Keratinocyte (primary cell): ENCODE measurements around the gene VIPR2. TPM values are rescaled to one million over a fixed set of nuclear protein-coding genes. Genes with fewer than 3 reads are reported as not detected.
"Not testable (repeated sequence)": the region's sequence is repeated elsewhere in the genome, so short reads cannot be mapped to it uniquely, and the experiment has no call there.

Experiments
- DNase-seq: peaks from one replicate; pipeline ENCODE4 v3.0.0-alpha.2; 2011; ENCODE audit warnings: low read depth, missing footprints, low spot score
- FAIRE-seq: peaks from 2 replicates; lab custom pipeline; 2011; peaks lifted over from hg19 to GRCh38; lab: Jason Lieb, UNC
- H2AFZ ChIP-seq: 2 replicates; pipeline ENCODE4 v1.6.0; 2012; ENCODE audit warnings: low read length, control low read depth, inconsistent platforms; ENCODE audit not compliant: control insufficient read depth
- H3K27ac ChIP-seq: 2 replicates; pipeline ENCODE4 v1.5.1; 2011; ENCODE audit warnings: low read length; ENCODE audit not compliant: control insufficient read depth, insufficient read depth
- H3K27me3 ChIP-seq: 3 replicates; pipeline ENCODE4 v1.6.0; 2011; ENCODE audit warnings: low read length; ENCODE audit not compliant: control insufficient read depth, insufficient read depth; ENCODE audit errors: extremely low read depth
- H3K36me3 ChIP-seq, 2 experiments: 2 replicates in 1 of 2; 3 replicates in 1 of 2; pipeline ENCODE4 v1.5.1; 2011; ENCODE audit warnings: low read length in 2 of 2, mild to moderate bottlenecking in 1 of 2; ENCODE audit not compliant: control insufficient read depth in 2 of 2, insufficient read depth in 2 of 2; ENCODE audit errors: extremely low read depth in 1 of 2
- H3K4me1 ChIP-seq: 3 replicates; pipeline ENCODE4 v1.5.1; 2011; ENCODE audit warnings: low read length; ENCODE audit not compliant: control insufficient read depth, insufficient read depth; ENCODE audit errors: extremely low read depth
- H3K4me2 ChIP-seq: 3 replicates; pipeline ENCODE4 v1.6.0; 2011; ENCODE audit warnings: low read depth, low read length; ENCODE audit not compliant: control insufficient read depth, insufficient read depth; ENCODE audit errors: extremely low read depth
- H3K4me3 ChIP-seq, 3 experiments: fragments of 200-600 bp in 1 of 3; sonication (generic) in 1 of 3; 2 replicates in 2 of 3; 3 replicates in 1 of 3; pipeline ENCODE4 v1.5.1; 2011 to 2016; ENCODE audit warnings: low read length in 3 of 3, mild to moderate bottlenecking in 3 of 3, control low read depth in 2 of 3, inconsistent platforms in 1 of 3, low read depth in 1 of 3, mixed read lengths in 1 of 3, mixed run types in 1 of 3, moderate library complexity in 1 of 3; ENCODE audit not compliant: control insufficient read depth in 2 of 3, insufficient read depth in 2 of 3; ENCODE audit errors: extremely low read depth in 1 of 3
- H3K79me2 ChIP-seq: 2 replicates; pipeline ENCODE4 v1.6.0; 2012; ENCODE audit warnings: low read length; ENCODE audit not compliant: control insufficient read depth, insufficient read depth
- H3K9ac ChIP-seq: 3 replicates; pipeline ENCODE4 v1.6.0; 2011; ENCODE audit warnings: low read length; ENCODE audit not compliant: control insufficient read depth, insufficient read depth; ENCODE audit errors: extremely low read depth
- H3K9me1 ChIP-seq: 3 replicates; pipeline ENCODE4 v1.6.0; 2011; ENCODE audit warnings: low read length; ENCODE audit not compliant: control insufficient read depth, insufficient read depth; ENCODE audit errors: extremely low read depth
- H3K9me3 ChIP-seq: 2 replicates; pipeline ENCODE4 v1.5.1; 2012; ENCODE audit warnings: low read depth, low read length; ENCODE audit not compliant: control insufficient read depth
- H4K20me1 ChIP-seq: 3 replicates; pipeline ENCODE4 v1.6.0; 2011; ENCODE audit warnings: low read length; ENCODE audit not compliant: control insufficient read depth, insufficient read depth; ENCODE audit errors: extremely low read depth
- EZH2 ChIP-seq: IDR thresholded peaks from one replicate; pipeline ENCODE4 v1.6.1; 2012; ENCODE audit warnings: inconsistent platforms, mild to moderate bottlenecking, low read length, moderate library complexity
- dilution Hi-C: fragments of 300-500 bp; cut with MboI; formaldehyde crosslinking; loops from one replicate; pipeline ENCODE4 v1.7.0; 2020; ENCODE audit warnings: low sequenced_read_pairs; ENCODE audit not compliant: extremely low pct_ligation_motif_present
- polyA plus RNA-seq, 5 experiments: library from polyadenylated mRNA; depleted of rRNA in 3 of 5; stranded (reverse) in 3 of 5; stranded (forward) in 1 of 5; unstranded in 1 of 5; fragments of >200 nt; gene quantifications; 1 replicate in 1 of 5; 2 replicates in 3 of 5; 3 replicates in 1 of 5; pipeline versions ENCODE4 v1.2.1 to v1.2.3, GENCODE V29; 2011 to 2012; ENCODE audit warnings: missing spikeins in 2 of 5, low read depth in 1 of 5, low replicate concordance in 1 of 5
- TF ChIP-seq, protein P1 (sequence below), 3 experiments: IDR thresholded peaks in 1 of 3; conservative IDR thresholded peaks in 1 of 3; optimal IDR thresholded peaks in 1 of 3; 2 replicates in 2 of 3; 3 replicates in 1 of 3; pipeline versions ENCODE3 to v1.5.1; 2011; ENCODE audit warnings: low read length in 3 of 3, mild to moderate bottlenecking in 3 of 3, moderate library complexity in 2 of 3, control low read depth in 1 of 3, inconsistent platforms in 1 of 3; ENCODE audit not compliant: insufficient read depth in 2 of 3; ENCODE audit errors: extremely low read depth in 1 of 3

Gene VIPR2
- polyA plus RNA-seq, 1 donor (not counting 4 experiments of a cell fraction or from before 2014, with no cell fraction given): not detected

DNA sequence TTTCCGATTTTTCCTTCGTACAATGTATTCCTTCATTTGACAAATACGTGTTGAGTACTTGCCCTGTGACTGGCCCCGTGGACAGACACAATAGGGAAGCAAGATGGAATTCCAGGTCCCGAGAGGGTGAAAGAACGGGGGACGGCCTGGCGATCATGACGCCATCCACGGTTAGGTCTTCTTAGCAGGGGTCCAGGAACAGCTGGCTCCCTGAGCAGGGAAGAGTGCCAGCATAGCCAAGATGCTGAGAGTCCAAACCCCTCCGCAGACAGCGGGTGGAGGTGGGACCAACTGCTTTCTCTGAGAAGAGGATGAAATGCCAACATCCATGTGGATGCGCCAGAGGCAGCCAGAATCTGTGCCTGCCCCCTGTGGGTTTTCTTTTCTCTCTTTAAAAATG is 144.6 kb downstream of the VIPR2 start:
- H3K79me2 ChIP-seq: no peaks in the 10 kb centered on the region
- no peak overlapping the region for H3K4me2 ChIP-seq
- H2AFZ ChIP-seq: no peak overlapping the region
- no peaks in the 10 kb centered on the region for H3K9me1 ChIP-seq
- no peaks in the 10 kb centered on the region for H3K36me3 ChIP-seq
- DNase-seq: no peak
- dilution Hi-C loops: no loop called here
- no peak for FAIRE-seq
- no peak overlapping the region for H3K9ac ChIP-seq
- H3K4me1 ChIP-seq: no peaks in the 10 kb centered on the region
- H3K9me3 ChIP-seq: no peaks in the 10 kb centered on the region
- TF ChIP-seq, protein P1, sequence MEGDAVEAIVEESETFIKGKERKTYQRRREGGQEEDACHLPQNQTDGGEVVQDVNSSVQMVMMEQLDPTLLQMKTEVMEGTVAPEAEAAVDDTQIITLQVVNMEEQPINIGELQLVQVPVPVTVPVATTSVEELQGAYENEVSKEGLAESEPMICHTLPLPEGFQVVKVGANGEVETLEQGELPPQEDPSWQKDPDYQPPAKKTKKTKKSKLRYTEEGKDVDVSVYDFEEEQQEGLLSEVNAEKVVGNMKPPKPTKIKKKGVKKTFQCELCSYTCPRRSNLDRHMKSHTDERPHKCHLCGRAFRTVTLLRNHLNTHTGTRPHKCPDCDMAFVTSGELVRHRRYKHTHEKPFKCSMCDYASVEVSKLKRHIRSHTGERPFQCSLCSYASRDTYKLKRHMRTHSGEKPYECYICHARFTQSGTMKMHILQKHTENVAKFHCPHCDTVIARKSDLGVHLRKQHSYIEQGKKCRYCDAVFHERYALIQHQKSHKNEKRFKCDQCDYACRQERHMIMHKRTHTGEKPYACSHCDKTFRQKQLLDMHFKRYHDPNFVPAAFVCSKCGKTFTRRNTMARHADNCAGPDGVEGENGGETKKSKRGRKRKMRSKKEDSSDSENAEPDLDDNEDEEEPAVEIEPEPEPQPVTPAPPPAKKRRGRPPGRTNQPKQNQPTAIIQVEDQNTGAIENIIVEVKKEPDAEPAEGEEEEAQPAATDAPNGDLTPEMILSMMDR (optimal IDR thresholded peaks at IDR 0.05 in 1 of 3, IDR thresholded peaks at IDR 0.05 in 1 of 3, conservative IDR thresholded peaks at IDR 0.05 in 1 of 3; ENCODE audit: extremely low read depth in 1 of 3, insufficient read depth in 2 of 3, low read length in 3 of 3): no peak
- no peak for TF ChIP-seq EZH2
- H3K27ac ChIP-seq: no peak overlapping the region
- no peaks in the 10 kb centered on the region for H3K27me3 ChIP-seq
- H4K20me1 ChIP-seq: no peaks in the 10 kb centered on the region
- no peak overlapping the region for H3K4me3 ChIP-seq

DNA sequence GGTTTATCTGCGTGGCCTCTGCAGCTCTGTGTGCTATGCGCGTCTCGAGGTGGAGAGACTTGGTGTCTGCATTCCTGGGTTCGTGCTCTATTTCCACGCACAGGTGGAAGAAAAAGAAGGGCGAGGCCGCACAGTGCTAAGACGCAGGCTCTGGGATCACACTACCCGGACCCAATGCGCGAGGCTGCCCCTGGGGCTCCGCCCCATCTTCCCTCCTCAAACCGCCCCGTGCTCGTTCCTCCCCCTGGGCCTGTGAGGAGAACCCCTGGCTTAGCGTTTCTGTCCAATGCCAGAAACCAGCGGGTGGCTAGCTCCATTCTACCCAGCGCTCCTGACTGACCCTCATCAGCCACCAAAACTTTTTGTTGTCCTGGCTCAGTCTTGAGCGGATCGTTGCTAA is 145.2 kb downstream of the VIPR2 start:
- no peak overlapping the region for H3K4me3 ChIP-seq
- H2AFZ ChIP-seq: no peak overlapping the region
- H3K36me3 ChIP-seq: no peaks in the 10 kb centered on the region
- DNase-seq: no peak
- no peak overlapping the region for H3K9ac ChIP-seq
- TF ChIP-seq EZH2: no peak
- TF ChIP-seq, protein P1 (optimal IDR thresholded peaks at IDR 0.05 in 1 of 3, IDR thresholded peaks at IDR 0.05 in 1 of 3, conservative IDR thresholded peaks at IDR 0.05 in 1 of 3; ENCODE audit: extremely low read depth in 1 of 3, insufficient read depth in 2 of 3, low read length in 3 of 3): no peak
- dilution Hi-C loops: no loop called here
- H3K27me3 ChIP-seq: no peaks in the 10 kb centered on the region
- H3K4me1 ChIP-seq: no peaks in the 10 kb centered on the region
- H3K9me1 ChIP-seq: no peaks in the 10 kb centered on the region
- H3K27ac ChIP-seq: no peak overlapping the region
- no peaks in the 10 kb centered on the region for H3K9me3 ChIP-seq
- no peaks in the 10 kb centered on the region for H3K79me2 ChIP-seq
- no peak for FAIRE-seq
- no peaks in the 10 kb centered on the region for H4K20me1 ChIP-seq
- no peak overlapping the region for H3K4me2 ChIP-seq

DNA sequence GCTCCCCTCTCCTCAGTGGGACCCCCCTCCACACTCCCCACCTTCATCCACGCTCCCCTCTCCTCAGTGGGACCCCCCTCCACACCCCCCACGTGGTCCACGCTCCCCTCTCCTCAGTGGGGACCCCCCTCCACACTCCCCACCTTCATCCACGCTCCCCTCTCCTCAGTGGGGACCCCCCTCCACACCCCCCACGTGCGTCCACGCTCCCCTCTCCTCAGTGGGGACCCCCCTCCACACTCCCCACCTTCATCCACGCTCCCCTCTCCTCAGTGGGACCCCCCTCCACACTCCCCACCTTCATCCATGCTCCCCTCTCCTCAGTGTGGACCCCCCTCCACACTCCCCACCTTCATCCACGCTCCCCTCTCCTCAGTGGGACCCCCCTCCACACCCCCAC is 146.4 kb downstream of the VIPR2 start:
- H3K9me3 ChIP-seq, H3K4me1 ChIP-seq, H3K9ac ChIP-seq, H3K36me3 ChIP-seq, H3K4me2 ChIP-seq, H3K9me1 ChIP-seq, H3K4me3 ChIP-seq, dilution Hi-C loops, FAIRE-seq, DNase-seq, H3K79me2 ChIP-seq, H3K27me3 ChIP-seq, H3K27ac ChIP-seq, H4K20me1 ChIP-seq, H2AFZ ChIP-seq: not testable (repeated sequence)
